ENCODE data around the gene TDRD7.

TDRD7 gene

GRCh38 chr9:97525451-97525850, 113.6 kb downstream of the TDRD7 start:
- WGBS (ENCODE audit: extremely low coverage, insufficient coverage, insufficient read length), result no CpG with 5 or more reads among the region's 2 CpGs
- Histone ChIP-seq H3K9me3 (ENCODE audit: insufficient read depth, low read depth, low read length) (no peaks in the 10 kb centered on the region), H3K4me1 (ENCODE audit: control insufficient read depth in 1 of 2, insufficient read depth in 2 of 2, low read length in 2 of 2) (peaks cover 3 to 8% of the 10 kb centered on the region in 2 experiments)

GRCh38 chr9:97526895-97527575, 115.1 kb downstream of the TDRD7 start:
- H3K27me3 ChIP-seq (ENCODE audit: insufficient read depth, low read length), result no peaks in the 10 kb centered on the region
- H3K4me1 ChIP-seq (ENCODE audit: control insufficient read depth in 1 of 2, insufficient read depth in 2 of 2, low read length in 2 of 2), result peaks cover 3 to 8% of the 10 kb centered on the region in 2 experiments
- peaks cover 2% of the 10 kb centered on the region for H3K79me1 ChIP-seq (ENCODE audit: low read length)
- H2BK120ac ChIP-seq (ENCODE audit: insufficient read depth, low read length, poor library complexity), result no peak overlapping the region
- H3K14ac ChIP-seq (ENCODE audit: low read length), result no peak overlapping the region
- H2AK5ac ChIP-seq (ENCODE audit: low read length), result no peak overlapping the region
- no peaks in the 10 kb centered on the region for H3K79me2 ChIP-seq (ENCODE audit: control insufficient read depth, insufficient read depth, low read length, poor library complexity)
- H3K9me3 ChIP-seq (ENCODE audit: insufficient read depth, low read depth, low read length), result no peaks in the 10 kb centered on the region
- no peak overlapping the region for H3K18ac ChIP-seq (ENCODE audit: low read length)
- H4K91ac ChIP-seq (ENCODE audit: low read depth, low read length), result no peak overlapping the region
- no peak overlapping the region for H2AFZ ChIP-seq (ENCODE audit: insufficient read depth, low read length, poor library complexity)
- WGBS (ENCODE audit: extremely low coverage, insufficient coverage, insufficient read length), result no CpG with 5 or more reads among the region's 7 CpGs
- no peak overlapping the region for H4K12ac ChIP-seq (ENCODE audit: low read depth, low read length)
- H3K23ac ChIP-seq (ENCODE audit: low read length), result no peak overlapping the region
- H3K4ac ChIP-seq (ENCODE audit: low read depth, low read length), result no peak overlapping the region
- no peak overlapping the region for H3K9ac ChIP-seq (ENCODE audit: low read length)
- no peaks in the 10 kb centered on the region for H3K36me3 ChIP-seq (ENCODE audit: control insufficient read depth in 1 of 2, insufficient read depth in 2 of 2, low read length in 2 of 2)
- no peak overlapping the region for H3K4me3 ChIP-seq (ENCODE audit: low read depth, low read length)
- H3K4me2 ChIP-seq (ENCODE audit: low read length), result no peak overlapping the region
- no peak overlapping the region for H2BK12ac ChIP-seq (ENCODE audit: low read length)
- DNase-seq, result no peak
- H2BK5ac ChIP-seq (ENCODE audit: low read depth, low read length, poor library complexity), result no peak overlapping the region
- no peak overlapping the region for H3K27ac ChIP-seq (ENCODE audit: low read depth, low read length)
- H4K8ac ChIP-seq (ENCODE audit: low read depth, low read length), result no peak overlapping the region

More at GRCh38 chr9:97525451-97525850, 113.6 kb downstream of the TDRD7 start:
- no peak overlapping the region for H3K4ac ChIP-seq (ENCODE audit: low read depth, low read length)
- no peaks in the 10 kb centered on the region for H3K79me2 ChIP-seq (ENCODE audit: control insufficient read depth, insufficient read depth, low read length, poor library complexity)
- H4K12ac ChIP-seq (ENCODE audit: low read depth, low read length), result no peak overlapping the region
- peaks cover 2% of the 10 kb centered on the region for H3K79me1 ChIP-seq (ENCODE audit: low read length)
- H3K14ac ChIP-seq (ENCODE audit: low read length), result no peak overlapping the region
- H3K18ac ChIP-seq (ENCODE audit: low read length), result no peak overlapping the region
- peak; percentile 14 to 49 for DNase-seq
- H4K91ac ChIP-seq (ENCODE audit: low read depth, low read length), result no peak overlapping the region
- H2AFZ ChIP-seq (ENCODE audit: insufficient read depth, low read length, poor library complexity), result no peak overlapping the region
- no peak overlapping the region for H3K4me3 ChIP-seq (ENCODE audit: low read depth, low read length)
- no peak overlapping the region for H2BK120ac ChIP-seq (ENCODE audit: insufficient read depth, low read length, poor library complexity)
- H3K27me3 ChIP-seq (ENCODE audit: insufficient read depth, low read length), result no peaks in the 10 kb centered on the region
- no peak overlapping the region for H3K27ac ChIP-seq (ENCODE audit: low read depth, low read length)
- H3K4me2 ChIP-seq (ENCODE audit: low read length), result no peak overlapping the region
- H3K23ac ChIP-seq (ENCODE audit: low read length), result no peak overlapping the region
- H4K8ac ChIP-seq (ENCODE audit: low read depth, low read length), result no peak overlapping the region
- no peaks in the 10 kb centered on the region for H3K36me3 ChIP-seq (ENCODE audit: control insufficient read depth in 1 of 2, insufficient read depth in 2 of 2, low read length in 2 of 2)
- no peak overlapping the region for H3K9ac ChIP-seq (ENCODE audit: low read length)
- no peak overlapping the region for H2BK12ac ChIP-seq (ENCODE audit: low read length)
- H2BK5ac ChIP-seq (ENCODE audit: low read depth, low read length, poor library complexity), result no peak overlapping the region
- H2AK5ac ChIP-seq (ENCODE audit: low read length), result no peak overlapping the region

GRCh38 chr9:97527626-97528528, 116.0 kb downstream of the TDRD7 start:
- Histone ChIP-seq H2BK5ac (ENCODE audit: low read depth, low read length, poor library complexity) (no peak overlapping the region), H3K4me1 (ENCODE audit: control insufficient read depth in 1 of 2, insufficient read depth in 2 of 2, low read length in 2 of 2) (peaks cover 3 to 8% of the 10 kb centered on the region in 2 experiments), H3K4me3 (ENCODE audit: low read depth, low read length) (no peak overlapping the region), H2AK5ac (ENCODE audit: low read length) (no peak overlapping the region), H3K9me3 (ENCODE audit: insufficient read depth, low read depth, low read length) (no peaks in the 10 kb centered on the region), H3K14ac (ENCODE audit: low read length) (peak overlapping the region; percentile 40), H3K23ac (ENCODE audit: low read length) (no peak overlapping the region), H3K27me3 (ENCODE audit: insufficient read depth, low read length) (no peaks in the 10 kb centered on the region), H3K27ac (ENCODE audit: low read depth, low read length) (no peak overlapping the region), H2BK12ac (ENCODE audit: low read length) (no peak overlapping the region), H3K79me2 (ENCODE audit: control insufficient read depth, insufficient read depth, low read length, poor library complexity) (no peaks in the 10 kb centered on the region), H2AFZ (ENCODE audit: insufficient read depth, low read length, poor library complexity) (no peak overlapping the region), H4K12ac (ENCODE audit: low read depth, low read length) (no peak overlapping the region), H3K4me2 (ENCODE audit: low read length) (no peak overlapping the region), H3K79me1 (ENCODE audit: low read length) (peaks cover 2% of the 10 kb centered on the region), H4K8ac (ENCODE audit: low read depth, low read length) (no peak overlapping the region), H3K18ac (ENCODE audit: low read length) (no peak overlapping the region), H3K36me3 (ENCODE audit: control insufficient read depth in 1 of 2, insufficient read depth in 2 of 2, low read length in 2 of 2) (no peaks in the 10 kb centered on the region), H4K91ac (ENCODE audit: low read depth, low read length) (no peak overlapping the region), H3K4ac (ENCODE audit: low read depth, low read length) (no peak overlapping the region), H2BK120ac (ENCODE audit: insufficient read depth, low read length, poor library complexity) (no peak overlapping the region), H3K9ac (ENCODE audit: low read length) (no peak overlapping the region)
- DNase-seq, result no peak
- 100% methylated on average over 2 of the region's 18 CpGs for WGBS (ENCODE audit: extremely low coverage, insufficient coverage, insufficient read length)

GRCh38 chr9:97528529-97529230, 116.8 kb downstream of the TDRD7 start:
- no peaks in the 10 kb centered on the region for H3K36me3 ChIP-seq (ENCODE audit: control insufficient read depth in 1 of 2, insufficient read depth in 2 of 2, low read length in 2 of 2)
- H3K79me2 ChIP-seq (ENCODE audit: control insufficient read depth, insufficient read depth, low read length, poor library complexity), result no peaks in the 10 kb centered on the region
- no peak overlapping the region for H3K18ac ChIP-seq (ENCODE audit: low read length)
- H3K27me3 ChIP-seq (ENCODE audit: insufficient read depth, low read length), result no peaks in the 10 kb centered on the region
- no peak overlapping the region for H2BK5ac ChIP-seq (ENCODE audit: low read depth, low read length, poor library complexity)
- no CpG with 5 or more reads among the region's 8 CpGs for WGBS (ENCODE audit: extremely low coverage, insufficient coverage, insufficient read length)
- H3K4ac ChIP-seq (ENCODE audit: low read depth, low read length), result no peak overlapping the region
- no peak overlapping the region for H3K4me3 ChIP-seq (ENCODE audit: low read depth, low read length)
- no peak overlapping the region for H4K91ac ChIP-seq (ENCODE audit: low read depth, low read length)
- H3K27ac ChIP-seq (ENCODE audit: low read depth, low read length), result no peak overlapping the region
- H3K4me2 ChIP-seq (ENCODE audit: low read length), result no peak overlapping the region
- no peak overlapping the region for H3K9ac ChIP-seq (ENCODE audit: low read length)
- no peak overlapping the region for H2AK5ac ChIP-seq (ENCODE audit: low read length)
- DNase-seq, result peak in 1 of 2 donors; percentile 1
- H4K8ac ChIP-seq (ENCODE audit: low read depth, low read length), result no peak overlapping the region
- no peaks in the 10 kb centered on the region for H3K9me3 ChIP-seq (ENCODE audit: insufficient read depth, low read depth, low read length)
- peaks cover 3 to 8% of the 10 kb centered on the region in 2 experiments for H3K4me1 ChIP-seq (ENCODE audit: control insufficient read depth in 1 of 2, insufficient read depth in 2 of 2, low read length in 2 of 2)
- H2AFZ ChIP-seq (ENCODE audit: insufficient read depth, low read length, poor library complexity), result no peak overlapping the region
- H4K12ac ChIP-seq (ENCODE audit: low read depth, low read length), result no peak overlapping the region
- H3K14ac ChIP-seq (ENCODE audit: low read length), result no peak overlapping the region
- peaks cover 2% of the 10 kb centered on the region for H3K79me1 ChIP-seq (ENCODE audit: low read length)
- no peak overlapping the region for H3K23ac ChIP-seq (ENCODE audit: low read length)
- no peak overlapping the region for H2BK120ac ChIP-seq (ENCODE audit: insufficient read depth, low read length, poor library complexity)
- H2BK12ac ChIP-seq (ENCODE audit: low read length), result no peak overlapping the region

Measured in trophoblast cell (in vitro differentiated cells and primary cell).